Body of pancreas (tissue), 4 donors: ENCODE measurements around the gene ATF6.

Experiments used
- CTCF ChIP-seq, 7 experiments: fragments of 450-650 bp in 4 of 7; fragments of 200-600 bp in 3 of 7; sonication (generic) in 3 of 7; IDR thresholded peaks; one replicate each; pipeline ENCODE4 v1.5.1; 2016 to 2019; ENCODE audit warnings: antibody characterized with exemption in 7 of 7
- POLR2A ChIP-seq, 3 donors: fragments of 450-650 bp; IDR thresholded peaks; one replicate each; pipeline ENCODE4 v1.6.1; 2016; ENCODE audit warnings: antibody characterized with exemption in 3 of 3, mild to moderate bottlenecking in 2 of 3

GRCh38 chr1:161970633-161971032, 204.5 kb downstream of the ATF6 start:
- TF ChIP-seq CTCF (IDR thresholded peaks at IDR 0.05) (no peak), POLR2A (IDR thresholded peaks at IDR 0.05) (no peak)
